HG02870 (cell line): ENCODE data around the gene BBLN.
"Not testable (repeated sequence)": the region's sequence is repeated elsewhere in the genome, so short reads cannot be mapped to it uniquely, and the experiment has no call there.

ENCODE experiments used
- ATAC-seq: cut with Tn5 transposase; IDR thresholded peaks from one replicate; pipeline ENCODE4 v1.9.1; 2021; ENCODE audit warnings: mild to moderate bottlenecking, moderate library complexity; ENCODE audit not compliant: unreplicated experiment

Gene BBLN, protein sequence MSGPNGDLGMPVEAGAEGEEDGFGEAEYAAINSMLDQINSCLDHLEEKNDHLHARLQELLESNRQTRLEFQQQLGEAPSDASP

DNA sequence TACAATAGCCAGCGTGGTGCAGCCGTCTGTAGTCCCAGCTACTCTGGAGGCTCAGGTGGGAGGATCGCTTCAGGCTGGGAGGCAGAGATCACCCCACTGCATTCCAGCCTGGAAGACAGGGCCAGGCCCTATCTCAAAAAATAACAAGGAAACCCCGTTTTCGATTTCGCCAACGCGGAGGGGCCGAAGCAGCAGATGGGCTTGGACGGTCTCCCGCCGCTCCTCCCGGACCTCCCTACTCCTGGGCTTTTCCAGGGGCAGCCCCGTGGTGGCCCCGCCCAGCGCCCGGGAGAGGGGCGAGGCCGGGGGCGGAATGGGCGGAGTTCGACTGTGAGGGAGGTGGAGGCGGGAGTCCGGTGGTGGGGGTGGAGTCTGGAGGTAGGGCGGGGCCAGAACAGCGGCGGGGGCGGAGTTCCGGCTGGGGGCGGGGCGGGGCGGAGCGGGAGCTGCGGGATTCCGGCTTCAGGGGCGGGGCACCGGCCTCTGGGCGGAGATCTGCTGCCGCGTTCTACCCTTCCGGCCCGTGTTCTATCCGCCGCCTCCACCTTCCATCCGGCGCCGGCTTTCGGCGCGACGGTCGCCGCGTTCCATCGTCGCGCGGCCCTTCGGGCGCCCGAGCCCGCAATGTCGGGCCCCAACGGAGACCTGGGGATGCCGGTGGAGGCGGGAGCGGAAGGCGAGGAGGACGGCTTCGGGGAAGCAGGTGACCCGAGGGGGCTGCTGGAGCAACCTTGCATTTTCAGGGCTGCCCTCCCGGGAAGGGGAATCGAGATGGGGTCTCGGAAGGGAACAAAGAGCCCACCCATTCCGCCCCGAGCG is at the start of gene BBLN:
Gene BBLN, plus strand, starts transcription at position 482 of the 819 bp plus-strand sequence. Its CDS starts 143 bp downstream, at position 625.
- ATAC-seq, result peak; percentile 71

DNA sequence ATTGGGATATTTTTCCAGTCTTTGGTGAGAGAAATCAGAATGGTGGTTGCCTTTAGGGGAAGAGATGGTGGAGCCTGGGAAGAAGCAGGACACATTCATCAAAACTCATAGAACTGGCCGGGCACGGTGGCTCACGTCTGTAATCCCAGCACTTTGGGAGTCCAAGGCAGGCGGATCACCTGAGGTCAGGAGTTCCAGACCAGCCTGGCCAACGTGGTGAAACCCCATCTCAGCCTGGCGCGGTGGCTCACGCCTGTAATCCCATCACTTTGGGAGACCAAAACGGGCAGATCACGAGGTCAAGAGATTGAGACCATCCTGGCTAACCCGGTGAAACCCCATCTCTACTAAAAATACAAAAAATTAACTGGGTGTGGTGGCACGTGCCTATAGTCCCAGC is 48.3 kb upstream of the BBLN start:
- not testable (repeated sequence) for ATAC-seq

DNA sequence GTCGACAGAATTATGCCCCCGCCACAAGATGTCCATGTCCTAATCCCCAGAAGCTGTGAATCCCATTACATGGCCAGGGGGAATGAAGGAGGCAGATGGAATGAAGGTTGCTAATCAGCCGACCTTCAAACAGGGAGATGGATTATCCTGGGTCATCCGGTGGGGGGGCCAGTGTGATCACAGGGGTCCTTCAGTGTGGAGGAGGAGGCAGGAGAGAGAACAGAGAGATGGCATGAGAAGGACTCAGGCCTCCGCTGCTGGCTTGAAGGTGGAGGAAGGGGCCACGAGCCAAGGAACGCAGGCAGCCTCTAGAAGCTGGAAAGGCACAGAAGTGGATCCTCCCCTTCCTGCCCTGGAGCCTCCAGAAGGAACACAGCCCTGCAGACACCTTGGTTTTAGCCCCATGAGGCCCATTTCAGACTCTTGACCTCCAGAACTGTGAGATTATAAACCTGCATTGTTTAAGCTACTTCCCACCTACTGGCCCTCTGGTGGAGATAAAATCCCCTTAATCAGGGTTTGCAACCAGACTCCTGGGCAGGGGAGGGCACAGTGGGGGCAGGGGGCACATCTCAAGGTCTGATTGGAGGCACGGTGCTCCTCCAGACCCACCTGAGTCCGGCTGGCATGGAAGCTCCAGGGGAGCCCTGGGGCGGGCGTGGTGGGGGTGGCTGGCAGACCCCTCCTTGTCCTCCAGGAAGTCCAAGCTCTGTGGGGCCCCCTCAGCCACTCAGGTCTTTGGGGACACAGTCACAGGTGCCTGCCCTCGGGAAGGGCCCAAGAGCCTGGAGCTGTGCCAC is 46.3 kb upstream of the BBLN start:
- ATAC-seq, result no peak

DNA sequence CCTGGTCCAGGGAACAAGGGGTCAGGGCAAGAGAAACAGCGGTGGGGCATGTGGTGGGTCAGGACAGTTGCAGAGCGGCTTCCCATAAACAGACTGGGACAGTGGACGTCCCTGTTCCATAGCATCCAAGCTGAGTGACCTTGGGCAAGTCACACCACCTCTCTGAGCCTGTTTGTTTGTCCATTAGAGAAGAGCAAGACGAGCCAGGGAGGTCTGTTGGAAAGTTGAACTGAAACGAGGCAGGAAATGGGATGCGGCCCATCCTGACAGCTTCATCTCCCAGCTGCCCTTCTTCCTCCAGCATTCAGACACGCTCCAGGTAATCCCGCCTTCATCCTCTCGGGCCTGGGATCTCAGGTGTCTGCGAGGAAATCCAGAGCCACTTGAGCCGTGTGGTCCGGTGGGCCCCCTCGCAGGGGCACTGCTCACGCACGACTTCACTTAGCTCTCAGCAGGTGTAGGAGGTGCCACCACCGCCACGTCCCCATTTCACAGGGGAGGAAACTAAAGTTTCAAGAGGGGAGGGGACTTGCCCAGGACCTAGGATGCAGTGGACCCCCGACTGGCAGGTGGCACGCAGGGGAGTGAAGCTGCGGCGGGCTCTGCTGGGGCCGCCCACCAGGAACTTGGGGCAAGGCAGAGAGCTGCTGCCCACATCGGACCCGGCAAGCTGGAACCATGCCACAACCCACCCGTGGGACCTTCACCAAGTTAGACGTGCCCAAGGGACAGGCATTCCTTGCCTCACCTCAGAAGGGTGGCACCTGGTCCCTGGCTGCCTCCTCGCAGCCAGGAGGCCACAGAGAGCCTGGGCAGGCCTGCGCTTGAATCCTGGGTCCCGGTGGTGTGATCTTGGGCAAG is 45.5 kb upstream of the BBLN start:
- no peak for ATAC-seq

DNA sequence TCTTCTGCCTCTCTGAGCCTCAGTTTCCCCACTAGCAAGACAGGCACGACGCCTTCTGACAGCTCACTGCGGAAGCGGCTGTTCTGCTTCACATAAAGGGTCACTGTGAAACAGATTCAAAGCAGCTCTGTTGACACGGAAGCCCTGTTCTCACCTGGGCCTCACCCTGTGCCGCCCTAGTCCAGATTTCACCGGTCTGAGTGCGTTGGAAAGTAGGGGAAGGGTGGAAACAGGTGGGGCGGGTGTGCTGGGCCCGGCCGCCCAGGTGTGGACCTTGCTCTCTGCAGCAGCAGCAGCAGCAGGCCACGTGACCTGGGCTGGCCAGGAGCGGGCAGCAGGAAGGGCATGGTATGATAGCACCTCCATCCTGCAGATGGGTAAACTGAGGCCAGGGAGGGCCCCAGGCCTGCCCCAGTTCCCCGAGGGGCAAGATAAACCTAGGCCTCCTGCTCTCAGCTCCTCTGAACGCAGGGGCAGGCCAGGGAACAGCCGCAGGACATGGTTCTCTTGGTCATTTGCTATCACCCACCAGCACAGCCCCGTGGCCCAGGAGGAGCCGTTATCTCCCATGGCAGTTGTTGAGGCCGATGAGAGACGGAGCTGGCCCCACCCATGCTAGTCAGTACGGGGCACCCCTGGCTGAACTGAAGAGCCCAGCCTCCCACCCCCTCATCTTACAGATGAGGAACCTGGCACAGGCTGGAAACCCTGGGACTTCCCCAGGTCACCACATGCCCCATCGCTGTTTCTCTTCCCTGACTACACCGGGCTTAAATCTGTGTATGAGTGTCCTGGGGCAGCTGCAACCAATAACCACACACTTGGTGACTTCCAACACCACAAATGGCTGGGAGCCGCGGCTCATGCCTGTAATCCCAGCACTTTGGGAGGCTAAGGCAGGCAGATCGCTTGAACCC is 44.6 kb upstream of the BBLN start:
- ATAC-seq, result peak; percentile 43

DNA sequence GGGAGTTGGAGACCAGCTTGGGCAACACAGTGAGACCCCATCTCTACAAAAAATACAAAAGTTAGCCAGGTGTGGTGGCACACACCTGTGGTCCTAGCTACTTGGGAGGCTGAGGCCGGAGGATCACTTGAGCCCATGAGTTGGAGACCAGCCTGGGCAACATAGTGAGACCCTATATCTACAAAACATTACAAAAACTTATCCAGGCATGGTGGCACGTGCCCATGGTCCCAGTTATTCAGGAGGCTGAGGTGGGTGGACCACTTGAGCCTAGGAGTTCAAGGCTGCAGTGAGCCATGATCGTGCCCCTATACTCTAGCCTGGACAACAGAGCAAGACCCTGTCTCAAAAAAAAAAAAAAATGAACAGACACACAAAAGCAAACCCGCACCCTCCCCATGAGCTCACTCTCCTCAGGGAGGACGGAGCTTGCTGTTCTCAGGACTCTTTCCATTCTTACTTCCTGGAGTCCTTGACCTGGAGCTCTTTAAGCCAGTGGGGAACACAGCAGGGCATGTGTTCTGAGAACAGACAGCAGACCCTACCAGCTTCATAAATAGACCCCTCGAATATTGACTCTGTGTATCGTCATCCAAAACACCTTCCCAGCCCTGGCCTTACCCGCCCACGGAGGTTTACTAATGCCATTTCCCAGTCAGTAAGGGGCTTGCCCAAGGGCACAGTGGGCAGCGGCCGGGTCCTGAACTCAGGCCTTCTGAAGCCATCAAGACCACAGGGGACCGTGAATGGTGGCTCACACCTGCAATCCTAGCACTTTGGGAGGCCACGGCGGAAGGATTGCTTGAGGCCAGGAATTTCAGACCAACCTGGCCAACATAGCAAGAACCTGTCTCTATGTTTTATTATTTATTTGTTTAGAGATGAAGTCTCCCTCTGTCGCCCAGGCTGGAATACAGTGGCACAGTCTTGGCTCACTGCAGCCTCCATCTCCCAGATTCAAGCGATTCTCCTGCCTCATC is 43.7 kb upstream of the BBLN start:
- no peak for ATAC-seq

DNA sequence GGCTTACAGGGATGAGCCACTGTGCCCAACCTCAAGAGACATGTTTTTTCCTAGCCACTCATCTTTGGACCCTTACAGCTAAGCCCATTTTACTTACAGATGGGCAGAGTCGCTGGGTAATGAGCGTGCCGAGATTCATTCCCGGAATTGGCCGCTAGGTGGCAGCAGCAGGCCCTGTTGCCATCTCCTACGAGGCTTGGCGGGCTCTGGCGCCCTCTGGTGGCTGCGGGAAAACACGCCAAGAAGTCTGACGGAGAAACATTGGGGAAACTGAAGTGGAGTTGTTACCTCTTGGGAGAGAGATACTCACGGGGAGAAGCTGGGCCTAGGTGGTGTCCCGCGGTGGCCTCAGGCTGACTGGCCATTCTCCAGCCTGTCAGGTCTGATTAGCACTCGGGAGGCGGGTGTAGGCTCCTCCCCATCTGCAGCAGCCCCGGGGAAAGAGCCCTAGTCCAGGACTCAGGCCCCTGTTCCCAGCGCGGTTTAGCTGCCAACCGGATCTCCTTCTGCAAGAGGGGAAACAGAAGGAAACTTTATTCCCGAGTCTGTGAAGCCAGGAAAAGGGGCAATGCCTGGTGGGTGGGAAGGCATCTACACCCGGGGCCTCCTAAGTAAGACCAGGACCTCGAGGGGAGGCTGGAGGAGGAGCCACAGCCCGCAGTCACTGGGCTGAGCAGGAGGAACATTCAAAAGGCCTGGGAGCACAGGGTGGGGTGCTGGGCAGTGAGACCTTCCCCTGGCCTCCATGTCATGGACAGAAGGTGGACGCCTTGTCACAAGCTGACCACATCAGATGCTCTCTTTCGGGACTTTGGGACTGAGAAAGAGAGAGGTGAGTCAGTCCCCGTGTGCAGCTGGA is 42.2 kb upstream of the BBLN start:
- no peak for ATAC-seq

DNA sequence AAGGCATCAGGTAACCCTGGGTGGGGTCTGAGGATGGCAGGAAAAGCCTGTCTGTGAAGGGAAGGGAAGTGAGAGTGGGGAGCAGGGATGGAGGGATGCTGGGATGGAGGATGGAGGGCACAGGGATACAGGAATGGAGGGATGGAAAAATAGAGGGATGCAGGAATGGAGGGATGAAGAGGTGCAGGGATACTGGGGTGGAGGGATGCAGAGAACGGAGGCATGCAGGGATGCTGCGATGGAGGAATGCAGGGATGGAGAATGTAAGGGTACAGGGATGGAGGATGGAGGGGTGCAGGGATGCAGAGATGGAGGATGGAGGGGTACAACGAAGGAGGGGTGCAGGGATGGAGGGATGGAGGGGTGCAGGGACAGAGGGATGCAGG is 41.6 kb upstream of the BBLN start:
- no peak for ATAC-seq

DNA sequence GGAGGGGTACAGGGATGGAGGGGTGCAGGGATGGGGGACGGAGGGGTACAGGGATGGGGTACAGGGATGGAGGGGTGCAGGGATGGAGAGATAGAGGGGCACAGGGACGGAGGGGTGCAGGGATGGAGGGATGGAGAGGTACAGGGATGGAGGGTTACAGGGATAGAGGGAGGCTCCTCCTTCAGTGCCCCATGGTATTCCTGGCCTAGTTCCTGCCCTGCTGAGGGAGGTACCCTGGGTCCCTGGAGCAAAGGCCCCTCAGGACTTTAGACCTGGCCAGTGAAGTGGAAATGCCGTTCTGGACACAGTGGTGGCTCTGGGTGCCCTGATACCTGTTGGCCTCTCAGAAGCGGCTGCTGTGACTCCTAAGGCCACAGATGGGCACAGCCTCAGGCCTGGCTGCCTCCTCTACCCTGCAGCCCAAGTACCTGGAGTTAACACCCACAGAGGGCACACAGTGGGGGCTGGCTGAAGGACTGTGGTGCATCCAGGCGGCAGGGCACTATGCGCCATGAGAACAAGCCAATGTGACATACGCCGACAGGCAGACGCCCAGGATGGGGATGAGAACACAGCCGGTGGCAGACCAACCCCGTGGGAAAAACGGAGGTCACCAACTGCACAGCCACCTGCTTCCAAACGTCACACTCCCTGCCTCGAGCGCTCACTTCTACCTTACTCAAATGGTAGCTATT is 40.9 kb upstream of the BBLN start:
- ATAC-seq, result no peak

DNA sequence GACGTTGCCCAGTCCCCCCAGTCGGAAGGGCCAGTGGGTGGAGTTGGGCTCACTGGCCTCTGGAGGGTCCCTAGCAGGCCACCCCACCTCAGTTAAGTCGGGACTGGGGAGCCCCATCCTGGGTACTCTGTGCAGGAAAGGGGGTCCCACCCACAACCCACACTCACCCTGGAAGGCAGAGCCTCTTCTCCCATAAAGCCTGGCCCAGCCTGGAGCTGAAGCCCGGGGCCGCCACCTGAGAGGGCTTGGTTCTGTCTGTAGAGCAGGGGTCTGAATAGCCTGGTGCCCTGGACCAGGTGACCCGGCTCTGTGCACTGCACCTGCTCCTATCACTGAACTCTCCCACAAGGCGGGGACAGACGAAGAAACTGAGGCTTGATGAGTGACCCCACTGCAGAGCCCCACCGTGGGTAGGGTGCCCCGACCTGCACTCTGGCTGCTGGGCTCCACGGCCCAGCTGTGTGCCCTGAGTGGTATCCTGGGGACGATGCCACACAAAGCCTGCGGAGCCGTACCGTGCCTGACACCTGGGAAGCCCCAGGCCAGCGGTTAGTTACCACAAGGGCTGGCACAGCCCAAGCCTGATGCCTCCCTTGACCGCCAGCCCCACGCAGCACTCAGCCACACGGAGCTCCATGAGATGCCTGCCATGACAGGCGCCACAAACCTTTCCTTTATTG is 39.9 kb upstream of the BBLN start:
- ATAC-seq, result no peak

DNA sequence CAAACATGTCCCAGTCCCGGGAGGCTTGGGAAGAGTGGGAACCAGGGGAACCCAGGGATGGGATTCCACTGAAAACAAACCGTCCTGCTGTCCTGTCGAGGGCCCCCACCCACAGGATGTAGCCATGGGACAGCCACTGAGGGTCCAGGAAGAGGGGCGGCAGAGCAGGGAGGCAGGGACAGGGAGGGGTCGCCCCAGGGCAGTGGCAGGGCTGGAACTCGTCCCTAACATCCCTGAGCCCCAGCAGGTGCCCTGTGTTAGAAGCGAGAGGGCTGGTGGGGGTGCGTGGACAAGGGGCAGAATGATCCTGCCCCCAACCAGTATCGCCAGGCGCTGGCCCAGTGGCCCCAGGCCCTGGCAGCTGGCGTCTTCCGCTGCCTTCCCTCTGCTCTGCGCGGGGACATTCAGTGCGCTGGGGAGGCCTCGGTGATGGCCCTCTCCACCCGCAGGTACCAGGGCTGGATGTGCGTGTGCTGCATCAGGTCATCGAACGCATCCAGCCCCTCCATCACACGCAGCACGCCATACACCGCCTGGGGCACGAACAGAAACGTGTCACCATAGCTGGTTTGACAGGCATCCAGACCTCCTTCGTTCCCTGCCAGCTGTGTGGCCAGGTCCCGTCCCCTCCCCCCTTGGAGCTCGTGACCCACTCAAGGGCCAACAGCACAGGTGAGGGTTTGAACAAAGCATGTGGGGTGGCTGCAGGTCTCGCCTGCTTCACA is 39.2 kb upstream of the BBLN start:
- ATAC-seq, result no peak

DNA sequence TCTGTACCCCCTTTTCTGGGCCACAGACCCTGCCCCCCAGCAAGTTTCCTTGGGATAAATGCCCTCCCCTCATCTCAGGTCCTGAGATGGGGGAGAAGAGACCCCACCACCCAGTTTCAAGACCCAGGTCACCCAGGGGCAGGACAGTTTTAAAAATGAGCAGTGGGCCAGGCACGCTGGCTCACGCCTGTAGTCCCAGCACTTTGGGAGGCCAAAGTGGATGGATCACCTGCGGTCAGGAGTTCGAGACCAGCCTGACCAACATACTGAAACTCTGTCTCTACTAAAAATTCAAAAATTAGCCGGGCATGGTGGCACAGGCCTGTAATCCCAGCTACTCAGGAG is 38.6 kb upstream of the BBLN start:
- no peak for ATAC-seq

DNA sequence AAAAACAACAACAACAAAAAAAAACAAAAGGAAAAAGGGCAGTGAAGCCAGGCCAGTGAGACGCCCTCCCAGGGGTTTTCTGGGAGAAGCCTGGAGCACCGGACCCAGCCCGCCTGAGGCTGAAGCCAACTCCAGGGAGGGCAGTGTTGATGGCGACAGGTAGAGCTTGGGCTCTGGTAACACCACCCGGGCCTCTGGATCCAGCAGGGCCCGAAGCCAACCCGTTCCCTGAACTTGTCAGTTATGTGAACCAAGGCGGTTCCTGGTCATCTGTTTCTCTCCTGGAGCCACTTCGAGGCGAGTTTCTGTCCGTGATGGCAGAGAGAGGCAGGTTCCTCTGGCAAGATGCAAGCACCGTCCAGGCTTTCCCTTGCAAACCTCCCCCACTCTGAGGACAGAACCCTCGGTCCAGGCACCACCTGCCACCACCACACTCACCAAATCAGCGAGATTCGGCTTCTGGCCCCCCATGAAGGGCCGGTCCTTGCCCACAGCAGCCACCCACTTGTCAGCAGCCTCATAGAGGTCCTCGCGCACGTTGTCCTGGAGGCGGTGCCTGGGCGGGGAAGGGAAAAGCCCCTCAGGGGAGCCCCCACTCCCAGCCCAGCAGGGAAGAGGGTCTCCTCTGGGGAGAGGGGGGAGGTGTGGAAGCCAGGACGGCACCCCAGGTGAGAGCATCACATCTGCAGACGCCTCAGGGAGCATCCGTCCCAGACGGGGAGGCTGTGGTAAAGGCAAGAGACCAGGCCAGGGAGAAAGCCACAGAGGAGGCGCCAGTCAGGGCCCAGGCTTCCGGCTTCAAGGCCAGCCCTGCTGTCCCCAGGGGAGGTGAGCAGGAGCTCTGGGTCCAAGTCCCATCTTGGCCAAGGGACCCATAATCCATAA is 37.9 kb upstream of the BBLN start:
- no peak for ATAC-seq

DNA sequence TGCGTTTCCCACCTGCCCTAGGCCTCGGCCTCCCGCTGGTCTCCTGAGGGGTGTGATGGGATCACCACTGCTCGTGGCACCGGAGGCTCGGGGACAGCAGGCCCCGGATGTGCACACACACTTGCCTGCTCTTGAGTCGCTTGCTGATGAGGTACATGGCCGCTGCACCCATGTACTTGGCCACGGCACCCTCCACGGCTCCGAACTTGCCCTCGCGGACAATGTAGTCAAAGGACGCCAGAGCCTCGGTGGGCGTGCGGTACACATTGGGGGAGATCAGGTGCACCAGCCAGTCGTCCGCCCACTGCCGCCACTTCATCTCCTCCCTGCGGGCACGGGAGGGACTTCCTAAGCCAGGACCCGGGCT is 37.3 kb upstream of the BBLN start:
- ATAC-seq, result no peak

DNA sequence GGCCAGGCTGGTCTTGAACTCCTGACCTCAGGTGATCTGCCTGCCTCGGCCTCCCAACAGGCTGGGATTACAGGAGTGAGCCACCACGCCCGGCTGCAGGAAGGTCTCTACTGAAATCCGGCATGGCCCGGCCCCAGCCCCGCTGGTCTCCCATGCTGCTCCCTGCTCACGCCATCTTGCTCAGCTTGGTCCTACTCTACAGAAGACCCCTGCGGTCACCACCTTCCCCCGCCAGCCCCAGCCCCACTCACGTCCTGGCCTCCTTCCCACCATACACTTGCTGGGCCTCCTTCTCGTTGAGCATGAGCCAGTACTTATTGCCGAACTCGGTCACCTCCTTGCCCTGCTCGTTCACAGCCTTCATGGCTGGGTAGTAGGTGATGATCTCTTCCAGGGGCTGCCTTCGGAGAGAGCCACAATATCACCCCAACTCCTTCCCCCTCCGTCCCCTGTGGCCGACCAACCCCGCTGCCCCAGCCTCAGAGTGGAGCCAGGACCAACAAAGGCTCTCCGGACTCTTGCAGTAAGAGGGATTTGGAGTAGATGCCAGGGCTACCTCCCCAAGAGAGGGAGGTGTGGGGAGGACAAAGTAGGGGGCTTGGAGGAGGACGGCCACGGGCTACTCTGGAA is 36.5 kb upstream of the BBLN start:
- no peak for ATAC-seq
